Stimulated activated CD4-positive, alpha-beta T cell treated with anti-CD3 and anti-CD28 coated beads, Interleukin-4, amount 100 ng/mL, for 24 hours (primary cell): Measurements from ENCODE around the gene PRSS3.
A peak's percentile ranks its signal among the peaks of the same experiment; 100 is the strongest.
"Not testable (repeated sequence)": the region's sequence is repeated elsewhere in the genome, so short reads cannot be mapped to it uniquely, and the experiment has no call there.

ENCODE experiments used
- DNase-seq: peaks from one replicate; pipeline ENCODE4 v3.0.0-alpha.2; 2020

PRSS3 gene

DNA sequence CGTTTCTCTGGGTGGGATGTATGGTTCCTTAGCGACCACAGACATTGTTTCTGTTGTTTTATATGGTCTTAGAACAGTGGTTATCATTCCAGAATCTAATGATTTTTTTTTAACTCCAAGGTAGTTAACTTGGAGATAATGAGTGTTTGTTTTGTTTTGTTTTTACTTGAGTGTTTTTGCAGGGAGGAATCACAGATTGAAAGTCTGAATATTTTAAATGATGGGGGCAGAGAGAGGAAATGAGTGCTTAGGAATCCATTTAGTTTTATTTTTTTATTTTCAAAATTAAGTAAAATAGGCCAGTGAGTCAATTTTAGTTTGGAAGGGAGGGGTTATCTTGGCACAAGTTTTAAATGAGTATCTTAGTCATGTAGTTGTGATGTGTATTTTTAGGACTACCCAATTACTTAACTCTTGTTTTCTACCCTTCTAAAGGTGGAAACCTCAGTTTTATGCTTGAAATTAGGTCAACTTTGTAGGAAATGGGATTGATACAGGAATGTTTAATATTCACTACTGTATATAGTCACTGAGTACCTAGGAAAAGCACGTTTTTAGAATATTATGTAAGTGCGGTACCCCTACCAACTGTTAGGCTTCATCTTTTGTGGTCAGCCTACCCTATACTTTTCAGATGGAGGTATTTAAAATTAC is 23.6 kb downstream of the PRSS3 start:
- no peak for DNase-seq

DNA sequence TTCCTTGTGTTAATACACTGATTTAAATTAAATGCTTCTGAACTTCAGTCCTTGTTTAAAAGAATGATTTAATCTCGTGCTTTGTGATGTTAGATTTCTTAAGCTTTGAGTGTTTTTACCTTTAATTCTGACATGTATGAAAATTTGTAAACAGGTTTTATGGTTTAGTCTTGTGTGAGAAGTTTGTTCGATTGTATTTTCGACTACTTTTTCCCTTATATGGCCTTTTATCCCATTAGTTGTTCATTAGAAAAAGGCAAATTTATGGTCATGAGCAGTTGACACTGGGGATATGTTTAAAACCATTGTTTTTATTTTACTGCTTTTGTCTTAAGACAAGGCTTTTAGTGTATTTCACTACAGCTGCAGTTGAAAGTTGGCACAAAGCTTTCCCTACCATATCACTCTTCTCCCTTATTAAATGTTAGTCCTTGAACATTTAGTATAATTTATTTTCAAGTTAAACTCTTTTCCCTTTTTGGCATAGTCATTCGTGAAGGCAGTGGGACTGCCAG is 24.9 kb downstream of the PRSS3 start:
- no peak for DNase-seq

DNA sequence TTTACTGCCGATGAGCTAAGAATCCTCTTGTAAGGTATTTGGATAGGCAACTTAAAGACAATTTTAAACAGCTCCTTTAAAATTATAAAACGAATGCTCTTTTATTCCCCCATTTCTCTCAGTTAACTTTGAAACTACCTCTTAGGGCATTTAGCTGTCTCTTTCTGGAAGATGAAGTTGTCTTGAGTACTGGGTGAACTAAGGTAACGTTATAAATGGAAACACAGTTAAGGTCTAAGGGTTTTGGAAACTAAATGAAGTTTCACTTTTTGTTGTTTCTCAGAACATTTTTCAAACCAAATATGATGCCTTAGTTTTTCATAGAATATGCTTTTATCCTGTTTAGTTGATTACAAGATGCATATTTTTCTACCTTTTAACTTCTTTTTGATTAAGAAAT is 28.4 kb downstream of the PRSS3 start:
- DNase-seq: no peak

DNA sequence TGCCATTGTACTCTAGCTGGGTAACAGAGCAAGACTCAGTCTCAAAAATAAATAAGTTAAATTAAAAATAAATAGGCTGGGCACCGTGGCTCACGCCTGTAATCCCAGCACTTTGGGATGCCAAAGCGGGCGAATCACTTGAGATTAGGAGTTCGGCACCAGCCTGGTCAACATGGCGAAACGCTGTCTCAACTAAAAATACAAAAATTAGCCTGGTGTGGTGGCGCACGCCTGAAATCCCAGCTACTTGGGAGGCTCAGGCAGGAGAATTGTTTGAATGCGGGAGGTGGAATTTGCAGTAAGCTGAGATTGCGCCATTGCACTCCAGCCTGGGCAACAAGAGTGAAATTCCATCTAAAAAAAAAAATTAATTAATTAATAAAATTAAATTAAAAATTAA is 31.9 kb downstream of the PRSS3 start:
- not testable (repeated sequence) for DNase-seq

DNA sequence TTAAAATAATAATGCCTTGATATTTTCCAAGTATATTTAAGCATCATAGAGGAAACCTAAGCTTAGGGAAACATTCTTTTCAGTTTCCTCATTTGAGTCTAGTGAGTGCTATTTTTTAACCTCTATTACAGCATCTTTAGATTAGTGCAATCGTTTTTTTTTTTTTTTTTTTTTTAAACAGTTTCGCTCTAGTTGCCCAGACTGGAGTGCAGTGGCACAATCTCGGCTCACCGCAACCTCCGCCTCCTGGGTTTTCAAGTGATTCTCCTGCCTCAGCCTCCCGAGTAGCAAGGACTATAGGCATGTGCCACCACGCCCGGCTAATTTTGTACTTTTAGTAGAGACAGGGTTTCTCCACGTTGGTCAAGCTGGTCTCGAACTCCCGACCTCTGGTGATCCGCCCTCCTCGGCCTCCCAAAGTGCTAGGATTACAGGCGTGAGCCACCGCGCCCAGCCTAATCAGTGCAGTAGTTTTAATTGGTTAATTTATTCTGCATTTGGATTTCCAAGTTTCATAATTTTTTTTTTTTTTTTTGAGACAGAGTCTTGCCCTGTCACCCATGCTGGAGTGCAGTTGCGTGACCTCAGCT is 34.4 kb downstream of the PRSS3 start:
- not testable (repeated sequence) for DNase-seq

DNA sequence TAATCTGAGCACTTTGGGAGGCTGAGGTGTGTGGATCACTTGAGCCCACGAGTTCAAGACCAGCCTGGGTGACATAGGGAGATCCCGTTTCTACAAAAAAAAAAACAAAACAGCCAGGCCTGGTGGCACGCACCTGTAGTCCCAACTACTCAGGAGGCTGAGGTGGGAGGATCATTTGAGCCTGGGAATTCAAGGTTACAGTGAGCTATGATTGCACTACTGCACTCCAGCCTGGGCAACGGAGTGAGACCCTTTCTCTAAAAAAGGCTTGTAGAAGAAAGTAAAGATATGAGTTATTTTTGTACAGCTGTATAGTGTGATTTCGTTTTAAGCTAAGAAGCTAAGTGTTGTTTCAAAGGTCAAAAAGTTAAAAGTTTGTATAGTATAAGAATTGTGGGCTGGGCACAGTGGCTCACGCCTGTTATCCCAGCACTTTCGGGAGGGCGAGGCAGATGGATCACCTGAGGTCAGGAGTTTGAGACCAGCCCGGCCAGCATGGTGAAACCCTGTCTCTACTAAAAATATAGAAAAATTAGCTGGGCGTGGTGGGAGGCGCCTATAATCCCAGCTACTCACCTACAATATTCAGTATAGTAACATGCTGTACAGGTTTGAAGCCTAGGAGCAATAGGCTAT is 40.4 kb downstream of the PRSS3 start:
- DNase-seq: no peak

DNA sequence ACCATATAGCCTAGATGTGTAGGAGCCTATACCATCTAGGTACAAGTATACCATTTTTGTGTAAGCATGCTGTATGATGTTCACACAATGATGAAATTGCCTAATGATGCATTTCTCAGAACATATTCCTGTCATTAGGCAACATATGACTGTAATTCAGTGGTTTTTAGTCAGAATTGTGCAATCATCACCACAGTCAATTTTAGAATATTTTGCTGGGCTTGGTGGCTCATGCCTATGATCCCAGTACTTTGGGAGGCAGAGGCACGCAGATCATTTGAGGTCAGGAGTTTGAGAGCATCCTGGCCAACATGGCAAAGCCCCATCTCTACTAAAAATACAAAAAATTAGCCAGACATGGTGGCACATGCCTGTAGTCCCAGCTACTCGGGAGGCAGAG is 40.9 kb downstream of the PRSS3 start:
- DNase-seq: peak; percentile 32

DNA sequence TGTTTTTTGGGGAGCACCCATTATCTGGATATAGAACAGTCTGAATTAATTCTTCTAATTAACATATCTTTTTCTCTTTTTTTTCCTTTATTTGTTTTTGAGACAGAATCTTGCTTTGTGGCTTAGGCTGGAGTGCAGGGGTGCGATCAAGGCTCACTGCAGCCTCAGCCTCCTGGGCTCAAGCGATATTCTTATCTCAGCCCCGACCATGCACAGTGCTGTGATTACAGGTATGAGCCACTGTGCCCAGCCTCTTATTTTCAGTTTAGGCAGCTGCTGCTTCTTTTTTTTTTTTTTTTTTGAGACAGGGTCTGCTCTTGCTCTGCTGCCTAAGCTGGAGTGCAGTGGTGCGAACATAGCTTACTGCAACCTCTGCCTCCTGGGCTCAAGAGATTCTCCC is 41.8 kb downstream of the PRSS3 start:
- no peak for DNase-seq

DNA sequence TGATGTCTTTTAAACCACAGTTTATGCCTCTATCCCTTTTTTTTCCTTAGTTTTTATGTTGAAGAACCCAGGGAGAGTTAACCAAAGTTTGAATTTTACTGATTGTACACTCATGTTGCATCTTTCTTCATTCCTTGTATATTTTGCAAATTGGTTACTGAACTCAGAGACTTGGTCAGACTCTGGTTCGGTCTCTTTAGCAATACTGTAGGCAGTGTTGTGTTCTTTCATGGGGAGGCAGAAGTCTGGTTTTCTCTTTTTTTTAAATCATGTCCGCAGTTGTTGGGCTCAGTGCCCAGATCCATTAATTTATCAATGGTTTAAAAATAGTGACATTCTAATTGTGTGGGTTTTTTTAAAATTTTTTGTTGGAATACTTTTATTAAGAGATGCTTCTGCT is 45.0 kb downstream of the PRSS3 start:
- no peak for DNase-seq

DNA sequence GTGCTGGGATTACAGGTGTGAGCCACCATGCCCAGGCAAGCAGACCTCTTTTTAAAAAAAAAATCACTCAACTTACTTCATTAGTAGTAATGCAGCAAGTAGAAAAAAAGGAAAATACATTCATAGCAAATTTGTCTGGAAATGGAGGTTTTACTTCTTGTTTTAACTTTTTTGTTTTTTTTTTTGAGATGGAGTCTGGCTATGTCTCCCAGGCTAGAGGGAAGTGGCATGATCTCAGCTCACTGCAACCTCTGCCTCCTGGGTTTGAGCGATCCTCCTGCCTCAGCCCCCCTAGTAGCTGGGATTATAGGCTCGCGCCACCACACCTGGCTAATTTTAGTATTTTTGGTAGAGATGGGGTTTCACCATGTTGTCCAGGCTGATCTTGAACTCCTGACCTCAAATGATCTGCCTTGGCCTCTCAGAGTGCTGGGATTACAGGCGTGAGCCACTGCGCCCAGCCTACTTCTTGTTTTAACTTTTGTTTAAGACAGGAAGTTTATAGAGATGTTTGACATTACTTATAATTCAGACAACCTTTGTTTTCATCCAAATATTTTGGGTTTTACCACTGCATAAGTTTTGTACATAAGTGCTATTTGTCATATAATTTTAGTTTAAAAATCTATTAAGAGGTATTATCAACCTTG is 48.1 kb downstream of the PRSS3 start:
- DNase-seq: no peak

DNA sequence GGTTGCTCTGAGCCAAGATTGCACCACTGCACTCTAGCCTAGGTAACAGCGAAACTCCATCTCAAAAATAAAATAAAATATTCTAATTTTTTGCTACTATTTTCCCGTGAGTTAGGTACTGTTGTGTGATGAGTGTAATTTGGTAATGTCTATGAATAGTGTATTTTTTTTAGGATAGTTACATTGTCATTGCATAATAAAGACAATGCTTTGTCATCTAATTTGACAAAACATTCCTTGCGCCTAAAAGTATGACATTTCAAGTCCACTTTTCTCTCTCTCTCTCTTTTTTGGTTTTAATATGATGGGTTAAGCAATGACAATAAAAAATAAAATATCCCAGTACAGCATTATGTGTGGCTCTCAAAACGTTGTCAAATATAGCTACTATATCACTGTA is 50.9 kb downstream of the PRSS3 start:
- DNase-seq: no peak

DNA sequence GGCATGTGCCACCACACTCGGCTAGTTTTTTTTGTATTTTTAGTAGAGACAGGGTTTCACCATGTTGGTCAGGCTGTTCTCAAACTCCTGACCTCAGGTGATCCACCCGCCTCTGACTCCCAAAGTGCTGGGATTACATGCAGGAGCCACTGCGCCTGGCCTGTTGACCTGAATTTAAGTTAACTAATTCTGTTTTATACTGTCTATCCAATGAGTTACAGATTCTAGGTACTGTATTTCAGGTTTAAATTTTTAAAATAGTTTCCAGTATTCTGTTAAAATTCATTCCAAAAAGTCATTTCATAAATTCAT is 52.5 kb downstream of the PRSS3 start:
- DNase-seq: not testable (repeated sequence)
